ENCODE data around the gene KDM1B. TPM values are rescaled to one million over a fixed set of nuclear protein-coding genes. Genes with fewer than 3 reads are reported as not detected.

KDM1B gene
- total and polyA plus RNA-seq, 2 donors (not counting 1 experiment from before 2014, with no cell fraction given) = 12.0 to 26.1 TPM

- Histone ChIP-seq H3K4me3 (replicated peaks in 1 of 4; ENCODE audit: control extremely low read depth in 1 of 4, insufficient read depth in 1 of 4, low read depth in 3 of 4, low read length in 4 of 4) (no peak overlapping the region), H3K9me3 (ENCODE audit: control insufficient read depth, insufficient read depth, low read depth, low read length) (no peaks in the 10 kb centered on the region), H3K36me3 (ENCODE audit: control insufficient read depth, insufficient read depth, low read length) (no peaks in the 10 kb centered on the region), H3K4me1 (ENCODE audit: control insufficient read depth, extremely low read depth, insufficient read depth, low read length) (no peaks in the 10 kb centered on the region), H3K27ac (ENCODE audit: insufficient read depth, low read length) (no peak overlapping the region), H3K27me3 (ENCODE audit: control insufficient read depth, insufficient read depth, low read length) (no peaks in the 10 kb centered on the region), H4K20me1 (ENCODE audit: control insufficient read depth, extremely low read depth, insufficient read depth, low read length) (no peaks in the 10 kb centered on the region), H2AFZ (ENCODE audit: low read length) (no peak overlapping the region), H3K79me2 (ENCODE audit: control insufficient read depth, insufficient read depth, low read length) (no peaks in the 10 kb centered on the region), H3K9ac (ENCODE audit: insufficient read depth, low read length) (no peak overlapping the region), H3K4me2 (ENCODE audit: extremely low read depth, insufficient read depth, low read length) (no peak overlapping the region)
- TF ChIP-seq EZH2 (IDR thresholded peaks at IDR 0.05; ENCODE audit: low read length, missing control alignments) = no peak
- TF ChIP-seq, protein P1, sequence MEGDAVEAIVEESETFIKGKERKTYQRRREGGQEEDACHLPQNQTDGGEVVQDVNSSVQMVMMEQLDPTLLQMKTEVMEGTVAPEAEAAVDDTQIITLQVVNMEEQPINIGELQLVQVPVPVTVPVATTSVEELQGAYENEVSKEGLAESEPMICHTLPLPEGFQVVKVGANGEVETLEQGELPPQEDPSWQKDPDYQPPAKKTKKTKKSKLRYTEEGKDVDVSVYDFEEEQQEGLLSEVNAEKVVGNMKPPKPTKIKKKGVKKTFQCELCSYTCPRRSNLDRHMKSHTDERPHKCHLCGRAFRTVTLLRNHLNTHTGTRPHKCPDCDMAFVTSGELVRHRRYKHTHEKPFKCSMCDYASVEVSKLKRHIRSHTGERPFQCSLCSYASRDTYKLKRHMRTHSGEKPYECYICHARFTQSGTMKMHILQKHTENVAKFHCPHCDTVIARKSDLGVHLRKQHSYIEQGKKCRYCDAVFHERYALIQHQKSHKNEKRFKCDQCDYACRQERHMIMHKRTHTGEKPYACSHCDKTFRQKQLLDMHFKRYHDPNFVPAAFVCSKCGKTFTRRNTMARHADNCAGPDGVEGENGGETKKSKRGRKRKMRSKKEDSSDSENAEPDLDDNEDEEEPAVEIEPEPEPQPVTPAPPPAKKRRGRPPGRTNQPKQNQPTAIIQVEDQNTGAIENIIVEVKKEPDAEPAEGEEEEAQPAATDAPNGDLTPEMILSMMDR (conservative IDR thresholded peaks at IDR 0.05 in 1 of 2, IDR thresholded peaks at IDR 0.05 in 1 of 2; ENCODE audit: low read depth in 1 of 2, low read length in 2 of 2) = no peak
- DNase-seq (ENCODE audit: low read depth in 2 of 2) = no peak
These were observed 58.2 kb downstream of the KDM1B start for GRCh38 chr6:18213439-18213838.

DNA sequence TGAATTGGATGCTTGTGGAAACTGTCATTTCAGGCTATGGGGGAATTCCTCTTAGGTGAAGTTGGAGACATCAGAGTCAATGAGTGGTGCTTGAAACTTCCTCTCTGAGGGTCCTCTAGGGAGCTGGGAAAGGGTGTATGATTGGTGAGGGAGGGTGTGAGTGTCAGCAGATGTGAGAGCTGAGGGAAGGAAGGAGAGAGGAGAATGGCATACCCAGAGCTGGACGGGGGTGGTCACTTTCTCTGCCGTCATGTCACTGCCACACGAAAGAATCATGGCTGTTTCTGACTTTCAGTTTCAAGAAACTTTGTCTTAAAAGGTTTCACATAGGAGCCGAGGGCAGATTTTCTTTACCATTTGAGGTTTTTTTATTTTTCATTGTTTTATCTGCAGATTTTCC, 58.8 kb downstream of the KDM1B start:
- Histone ChIP-seq H3K4me1 (ENCODE audit: control insufficient read depth, extremely low read depth, insufficient read depth, low read length) (no peaks in the 10 kb centered on the region), H3K79me2 (ENCODE audit: control insufficient read depth, insufficient read depth, low read length) (no peaks in the 10 kb centered on the region), H3K36me3 (ENCODE audit: control insufficient read depth, insufficient read depth, low read length) (no peaks in the 10 kb centered on the region), H4K20me1 (ENCODE audit: control insufficient read depth, extremely low read depth, insufficient read depth, low read length) (no peaks in the 10 kb centered on the region), H2AFZ (ENCODE audit: low read length) (peak overlapping the region; percentile 1), H3K9ac (ENCODE audit: insufficient read depth, low read length) (no peak overlapping the region), H3K9me3 (ENCODE audit: control insufficient read depth, insufficient read depth, low read depth, low read length) (no peaks in the 10 kb centered on the region), H3K4me3 (replicated peaks in 1 of 4; ENCODE audit: control extremely low read depth in 1 of 4, insufficient read depth in 1 of 4, low read depth in 3 of 4, low read length in 4 of 4) (peak overlapping the region in 1 of 4 experiments; percentile 14), H3K27ac (ENCODE audit: insufficient read depth, low read length) (no peak overlapping the region), H3K27me3 (ENCODE audit: control insufficient read depth, insufficient read depth, low read length) (no peaks in the 10 kb centered on the region), H3K4me2 (ENCODE audit: extremely low read depth, insufficient read depth, low read length) (no peak overlapping the region)
- DNase-seq (ENCODE audit: low read depth in 2 of 2) = no peak
- TF ChIP-seq, protein P1 (conservative IDR thresholded peaks at IDR 0.05 in 1 of 2, IDR thresholded peaks at IDR 0.05 in 1 of 2; ENCODE audit: low read depth in 1 of 2, low read length in 2 of 2) = no peak
- no peak for TF ChIP-seq EZH2 (IDR thresholded peaks at IDR 0.05; ENCODE audit: low read length, missing control alignments)

DNA sequence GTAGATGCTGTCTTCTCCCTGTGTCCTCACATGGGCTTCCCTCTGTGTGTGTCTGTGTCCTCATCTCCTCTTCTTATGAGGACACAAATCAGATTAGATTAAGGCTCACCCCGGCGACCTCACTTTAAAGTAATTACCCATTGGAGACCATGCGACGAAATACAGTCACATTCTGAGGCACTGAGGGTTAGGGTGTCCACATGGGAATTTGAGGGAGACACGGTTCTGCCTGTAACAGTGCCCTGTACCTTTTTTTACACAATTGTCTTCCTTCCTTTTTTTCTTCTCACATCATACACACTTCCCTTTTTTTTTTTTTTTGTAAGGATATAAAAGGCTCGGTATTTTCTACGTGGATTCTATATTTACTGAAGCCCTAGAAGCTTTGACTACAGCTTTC, 60.2 kb downstream of the KDM1B start:
- no peak for DNase-seq (ENCODE audit: low read depth in 2 of 2)
- no peak overlapping the region for H3K27ac ChIP-seq (ENCODE audit: insufficient read depth, low read length)
- H3K79me2 ChIP-seq (ENCODE audit: control insufficient read depth, insufficient read depth, low read length) = no peaks in the 10 kb centered on the region
- no peaks in the 10 kb centered on the region for H3K9me3 ChIP-seq (ENCODE audit: control insufficient read depth, insufficient read depth, low read depth, low read length)
- H4K20me1 ChIP-seq (ENCODE audit: control insufficient read depth, extremely low read depth, insufficient read depth, low read length) = no peaks in the 10 kb centered on the region
- no peaks in the 10 kb centered on the region for H3K27me3 ChIP-seq (ENCODE audit: control insufficient read depth, insufficient read depth, low read length)
- no peak overlapping the region for H3K9ac ChIP-seq (ENCODE audit: insufficient read depth, low read length)
- TF ChIP-seq, protein P1 (conservative IDR thresholded peaks at IDR 0.05 in 1 of 2, IDR thresholded peaks at IDR 0.05 in 1 of 2; ENCODE audit: low read depth in 1 of 2, low read length in 2 of 2) = no peak
- no peak for TF ChIP-seq EZH2 (IDR thresholded peaks at IDR 0.05; ENCODE audit: low read length, missing control alignments)
- no peaks in the 10 kb centered on the region for H3K4me1 ChIP-seq (ENCODE audit: control insufficient read depth, extremely low read depth, insufficient read depth, low read length)
- no peak overlapping the region for H3K4me2 ChIP-seq (ENCODE audit: extremely low read depth, insufficient read depth, low read length)
- no peak overlapping the region for H2AFZ ChIP-seq (ENCODE audit: low read length)
- H3K36me3 ChIP-seq (ENCODE audit: control insufficient read depth, insufficient read depth, low read length) = no peaks in the 10 kb centered on the region
- no peak overlapping the region for H3K4me3 ChIP-seq (replicated peaks in 1 of 4; ENCODE audit: control extremely low read depth in 1 of 4, insufficient read depth in 1 of 4, low read depth in 3 of 4, low read length in 4 of 4)
